GM18511 (cell line): ENCODE measurements around the gene TMEM255A.
"Not testable (repeated sequence)": the region's sequence is repeated elsewhere in the genome, so short reads cannot be mapped to it uniquely, and the experiment has no call there.

ENCODE experiments used
- ATAC-seq: cut with Tn5 transposase; IDR thresholded peaks from one replicate; pipeline ENCODE4 v1.9.1; 2021; ENCODE audit warnings: mild to moderate bottlenecking, moderate library complexity; ENCODE audit not compliant: unreplicated experiment

TMEM255A gene

GRCh38 chrX:120310861-120311726 is at the start of gene TMEM255A:
Gene TMEM255A, minus strand, starts transcription at chrX:120311461. Its CDS starts 152 bp downstream, at chrX:120311309.
- ATAC-seq: no peak

- no peak for ATAC-seq
Measured at GRCh38 chrX:120358737-120359456, 47.6 kb upstream of the TMEM255A start.

GRCh38 chrX:120357186-120357585 is 45.9 kb upstream of the TMEM255A start:
- ATAC-seq: no peak

- no peak for ATAC-seq
Measured at GRCh38 chrX:120356084-120356483, 44.8 kb upstream of the TMEM255A start.

GRCh38 chrX:120350450-120351138 is 39.3 kb upstream of the TMEM255A start:
- no peak for ATAC-seq

GRCh38 chrX:120344566-120344965 is 33.3 kb upstream of the TMEM255A start:
- ATAC-seq: not testable (repeated sequence)

GRCh38 chrX:120336899-120337298 is 25.6 kb upstream of the TMEM255A start:
- no peak for ATAC-seq

GRCh38 chrX:120335289-120335688 is 24.0 kb upstream of the TMEM255A start:
- no peak for ATAC-seq

GRCh38 chrX:120334603-120335002 is 23.3 kb upstream of the TMEM255A start:
- ATAC-seq: no peak

GRCh38 chrX:120334151-120334550 is 22.9 kb upstream of the TMEM255A start:
- no peak for ATAC-seq

- ATAC-seq: no peak
Measured at GRCh38 chrX:120332394-120332793, 21.1 kb upstream of the TMEM255A start.

GRCh38 chrX:120331116-120331515 is 19.9 kb upstream of the TMEM255A start:
- ATAC-seq: no peak

- ATAC-seq: no peak
Measured at GRCh38 chrX:120321520-120322281, 10.4 kb upstream of the TMEM255A start.

GRCh38 chrX:120318411-120318810 is 7.2 kb upstream of the TMEM255A start:
- no peak for ATAC-seq

GRCh38 chrX:120316587-120317283 is 5.5 kb upstream of the TMEM255A start:
- ATAC-seq: no peak

- no peak for ATAC-seq
Measured at GRCh38 chrX:120315776-120316175, 4.5 kb upstream of the TMEM255A start.

- no peak for ATAC-seq
Measured at GRCh38 chrX:120311727-120312063, 434 bp upstream of the TMEM255A start.

GRCh38 chrX:120309873-120310705 is 1.2 kb downstream of the TMEM255A start:
- ATAC-seq: no peak
